Renal cortex interstitium (tissue), 11 donors: ENCODE data around the gene IRF2. TPM values are rescaled to one million over a fixed set of nuclear protein-coding genes. Genes with fewer than 3 reads are reported as not detected.

Experiments used
- DNase-seq, 11 donors: peaks; one replicate each; pipeline ENCODE4 v3.0.0-alpha.2; 2013; ENCODE audit warnings: low read depth in 9 of 11, low spot score in 4 of 11; ENCODE audit errors: extremely low read depth in 1 of 11
- polyA plus RNA-seq, 3 donors: library from polyadenylated mRNA; unstranded; fragments of 120-200 nt; gene quantifications; one replicate each; pipeline ENCODE4 v1.2.1, GENCODE V29; 2013; ENCODE audit not compliant: insufficient read length in 3 of 3

The IRF2 gene
- polyA plus RNA-seq, 3 donors, result 30.9 to 35.1 (median 31.4) TPM

GRCh38 chr4:184457535-184458249 lies 16.7 kb downstream of the IRF2 start:
- no peak for DNase-seq

GRCh38 chr4:184456337-184456736 lies 18.0 kb downstream of the IRF2 start:
- DNase-seq, result no peak

DNA sequence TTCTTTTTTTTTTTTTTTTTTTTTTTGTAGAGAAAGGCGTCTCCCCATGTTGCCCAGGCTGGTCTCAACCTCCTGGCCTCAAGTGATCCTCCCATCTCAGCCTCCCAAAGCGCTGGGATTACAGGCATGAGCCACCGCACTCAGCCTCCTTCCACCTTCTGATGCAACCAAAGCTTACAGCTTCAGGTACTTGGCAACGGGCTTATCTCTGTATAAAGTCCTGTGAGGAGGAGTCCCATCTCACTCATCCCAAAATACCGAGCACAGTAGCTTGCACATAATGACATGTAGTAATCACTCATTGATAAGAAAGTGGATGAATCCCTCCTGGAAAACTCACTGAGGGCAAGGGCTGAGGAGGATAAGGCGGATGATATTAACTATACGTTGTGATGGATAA lies 19.1 kb downstream of the IRF2 start:
- no peak for DNase-seq

DNA sequence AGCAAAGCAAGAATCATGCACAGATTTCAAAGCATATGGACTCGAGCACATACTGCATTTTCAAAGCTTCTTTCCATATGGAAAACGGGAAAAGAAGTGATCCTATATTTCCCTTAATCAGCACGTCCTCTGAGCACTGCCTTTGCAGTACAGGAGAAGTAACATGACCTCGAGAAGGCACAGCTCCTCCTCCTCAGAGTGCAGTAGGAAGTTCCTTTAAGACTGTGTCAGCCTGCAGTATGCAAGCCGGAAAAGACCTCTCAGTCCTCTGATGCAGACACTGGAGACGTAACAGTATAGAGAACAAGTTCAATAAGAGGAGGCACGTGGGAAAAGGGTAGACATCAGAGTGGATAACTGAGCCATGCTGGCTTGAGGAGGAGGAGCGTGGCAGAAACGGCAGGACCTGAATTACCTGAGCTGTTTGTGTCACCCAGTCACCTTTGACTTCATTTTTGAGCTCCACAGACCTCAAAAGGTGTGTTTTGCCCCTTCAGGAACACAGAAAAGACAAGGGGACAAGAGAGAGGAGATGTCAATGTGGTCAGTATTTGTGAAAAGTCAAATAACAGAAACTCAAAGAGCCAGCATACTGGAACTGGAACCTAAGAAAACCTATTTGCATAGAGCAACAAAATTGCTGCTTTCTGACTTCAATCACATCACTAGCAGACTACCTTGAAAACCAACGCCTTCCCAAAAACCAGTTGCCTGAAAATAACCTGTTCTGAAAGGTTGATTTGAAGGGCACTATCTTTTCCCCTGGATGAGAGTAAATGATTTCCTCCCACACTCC lies 20.8 kb downstream of the IRF2 start:
- DNase-seq, result peak in 1 of 11 donors; percentile 31

GRCh38 chr4:184452740-184453139 lies 21.6 kb downstream of the IRF2 start:
- DNase-seq, result no peak

DNA sequence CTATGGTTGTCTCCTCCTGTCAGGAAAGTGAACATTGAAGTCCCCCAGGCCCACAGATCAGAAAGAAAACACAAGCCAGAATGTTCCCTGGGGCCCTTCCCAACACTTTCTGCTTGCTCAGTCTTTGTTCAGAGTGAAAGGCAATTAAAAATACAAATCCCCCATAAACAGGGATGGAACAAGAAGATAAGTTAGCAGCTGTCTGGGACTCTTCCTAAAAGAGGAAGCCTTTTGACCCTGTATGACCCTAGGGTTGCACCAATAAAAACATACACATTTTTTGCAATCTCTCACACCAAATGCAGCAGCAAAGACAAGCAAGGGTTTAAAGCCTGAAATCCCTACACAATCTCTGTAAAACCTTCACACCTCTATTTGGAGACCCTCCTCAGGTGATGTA lies 22.6 kb downstream of the IRF2 start:
- no peak for DNase-seq

DNA sequence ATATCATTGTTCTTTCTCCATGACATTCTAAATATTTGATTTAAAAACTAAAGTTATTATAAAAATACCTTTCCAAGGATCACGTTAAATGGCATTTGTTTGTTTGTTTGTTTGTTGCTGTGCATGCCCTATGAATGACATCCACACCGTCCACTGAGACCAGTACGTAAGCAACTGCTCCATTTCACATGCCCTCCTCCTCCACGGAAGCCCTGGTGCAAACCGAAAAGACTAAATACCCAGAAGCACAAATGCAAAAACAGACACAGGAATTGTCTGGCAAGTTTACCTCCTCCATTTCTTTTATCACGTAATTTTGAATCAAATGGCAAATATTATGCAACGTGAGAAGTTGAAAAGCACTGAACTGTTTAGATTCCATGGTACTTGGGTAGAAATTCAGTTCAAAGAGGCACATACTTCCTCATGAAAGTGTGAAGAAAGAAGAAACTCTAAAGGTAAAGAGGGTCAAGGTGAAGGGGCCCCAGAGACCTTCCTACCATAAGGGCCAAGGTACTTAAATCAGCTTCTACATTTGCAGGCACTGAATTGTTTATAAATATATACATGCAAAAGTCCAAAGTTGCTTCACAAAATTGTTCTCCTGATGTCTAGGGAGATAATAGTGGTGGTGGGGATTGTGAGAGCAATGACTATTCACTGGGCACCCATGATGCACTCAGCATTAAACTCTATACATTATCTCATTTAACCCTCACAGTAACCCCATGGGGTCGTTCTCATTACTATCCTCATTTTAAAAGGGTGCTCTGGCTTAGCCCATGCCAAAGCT lies 23.4 kb downstream of the IRF2 start:
- no peak for DNase-seq

DNA sequence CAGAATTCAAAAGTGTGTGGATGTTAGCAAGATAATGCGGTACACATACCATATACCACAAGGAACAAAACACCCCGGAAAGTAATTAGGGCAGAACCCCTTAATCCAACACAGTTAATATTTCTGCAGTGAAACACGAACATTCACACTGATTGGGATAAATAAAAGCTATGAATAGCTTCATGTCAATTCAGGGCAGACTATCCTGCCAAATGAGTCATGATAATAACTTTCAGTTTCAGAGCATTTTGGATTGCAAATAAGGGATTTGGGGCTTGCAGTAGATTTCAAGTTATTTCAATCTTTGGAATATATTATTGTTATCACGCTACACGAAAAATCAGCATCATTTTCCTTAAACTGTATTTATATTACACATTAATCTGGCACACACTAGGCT lies 24.3 kb downstream of the IRF2 start:
- no peak for DNase-seq

GRCh38 chr4:184448821-184449220 lies 25.5 kb downstream of the IRF2 start:
- peak in 1 of 11 donors; percentile 32 for DNase-seq

- no peak for DNase-seq
These were observed 26.2 kb downstream of the IRF2 start for GRCh38 chr4:184448141-184448540.

DNA sequence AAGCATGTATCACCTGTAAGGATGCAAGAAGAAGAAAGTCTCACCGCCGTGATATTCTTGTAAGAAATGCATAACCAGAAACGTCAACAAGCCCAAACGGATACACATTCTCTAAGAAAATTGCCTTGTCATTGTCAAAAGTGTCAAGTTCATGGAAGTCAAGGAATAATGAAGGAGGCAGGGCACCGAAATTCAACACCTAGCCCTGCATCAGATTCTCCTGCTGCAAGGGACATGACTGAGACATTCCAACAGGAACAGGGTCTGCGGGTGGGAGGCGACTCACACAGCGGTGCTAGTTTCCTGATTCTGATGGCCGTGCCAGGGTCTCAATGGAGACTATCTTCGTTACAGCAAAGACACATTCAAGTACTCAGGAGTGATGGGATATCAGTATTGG lies 26.7 kb downstream of the IRF2 start:
- no peak for DNase-seq

DNA sequence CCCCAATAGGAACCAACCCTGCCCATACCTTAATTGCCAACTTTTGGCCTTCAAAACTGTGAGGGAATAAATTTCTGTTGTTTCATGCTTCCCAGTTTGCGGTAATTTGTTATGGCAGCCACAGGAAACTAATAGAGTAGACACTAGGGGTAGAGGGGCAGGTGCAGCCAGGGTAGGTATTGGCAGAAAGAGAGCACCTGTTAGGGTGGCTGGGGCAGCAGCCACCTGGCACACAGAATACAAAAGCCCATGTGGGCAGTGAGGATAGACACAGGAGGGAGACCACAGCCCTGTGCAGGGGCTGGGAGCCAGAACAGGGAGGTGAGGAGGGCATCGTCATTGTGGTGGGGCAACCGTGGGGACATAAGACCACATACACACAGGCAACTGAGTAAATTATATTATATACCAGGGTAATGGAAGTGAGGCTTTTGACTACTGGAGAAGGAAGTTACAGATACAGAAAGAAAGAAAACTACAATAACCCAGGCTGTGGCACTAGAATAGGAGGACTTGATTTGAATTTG lies 28.2 kb downstream of the IRF2 start:
- no peak for DNase-seq

DNA sequence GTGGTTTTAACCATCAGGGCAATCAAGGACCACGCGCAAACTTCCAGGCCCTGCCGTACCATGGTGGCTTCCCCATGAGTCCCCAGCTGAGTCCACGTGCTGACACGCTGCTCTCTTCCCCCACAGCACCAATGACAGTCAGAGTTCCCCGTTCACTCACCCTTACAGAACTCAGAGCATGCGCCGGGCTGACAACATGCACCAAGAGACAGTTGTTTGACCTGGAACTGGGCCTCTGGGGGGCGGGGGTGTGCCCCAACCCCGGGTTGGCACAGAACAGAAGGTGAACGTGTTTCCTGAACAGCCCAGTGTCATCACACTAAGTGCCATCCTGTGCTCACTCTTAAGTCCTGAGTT lies 29.4 kb downstream of the IRF2 start:
- no peak for DNase-seq

- no peak for DNase-seq
These were observed 30.0 kb downstream of the IRF2 start for GRCh38 chr4:184444215-184444952.

- no peak for DNase-seq
These were observed 31.0 kb downstream of the IRF2 start for GRCh38 chr4:184443318-184443717.

GRCh38 chr4:184442314-184442635 lies 32.1 kb downstream of the IRF2 start:
- DNase-seq, result no peak

- DNase-seq, result no peak
These were observed 32.7 kb downstream of the IRF2 start for GRCh38 chr4:184441461-184442313.

GRCh38 chr4:184440595-184441358 lies 33.6 kb downstream of the IRF2 start:
- DNase-seq, result no peak
